Endodermal cell (in vitro differentiated cells): ENCODE results near the gene COL9A3. TPM values are rescaled to one million over a fixed set of nuclear protein-coding genes. Genes with fewer than 3 reads are reported as not detected.
A peak's percentile ranks its signal among the peaks of the same experiment; 100 is the strongest.

ENCODE experiments used
- DNase-seq: peaks from one replicate; pipeline ENCODE4 v3.0.0-alpha.2; 2017
- H3K27ac ChIP-seq: 2 replicates; pipeline ENCODE4 v1.5.1; 2013; ENCODE audit warnings: mild to moderate bottlenecking, low read depth, low read length, moderate library complexity
- H3K27me3 ChIP-seq: 2 replicates; pipeline ENCODE4 v1.6.1; 2013; ENCODE audit warnings: mild to moderate bottlenecking, low read length, moderate library complexity; ENCODE audit not compliant: insufficient read depth, control insufficient read depth, poor library complexity, severe bottlenecking
- H3K36me3 ChIP-seq: 2 replicates; pipeline ENCODE4 v1.7.0; 2013; ENCODE audit warnings: mild to moderate bottlenecking, low read length, moderate library complexity; ENCODE audit not compliant: control insufficient read depth, insufficient read depth
- H3K4me1 ChIP-seq: one replicate; pipeline ENCODE4 v1.7.0; 2013; ENCODE audit warnings: low read length; ENCODE audit not compliant: control insufficient read depth, insufficient read depth
- H3K4me3 ChIP-seq: 2 replicates; pipeline ENCODE4 v1.5.1; 2013; ENCODE audit warnings: mild to moderate bottlenecking, low read length, moderate library complexity
- H3K9ac ChIP-seq: 2 replicates; pipeline ENCODE4 v1.6.1; 2013; ENCODE audit warnings: mild to moderate bottlenecking, low read length, moderate library complexity; ENCODE audit not compliant: poor library complexity, severe bottlenecking; ENCODE audit errors: extremely low read depth
- H3K9me3 ChIP-seq: 2 replicates; pipeline ENCODE4 v1.6.1; 2013; ENCODE audit warnings: mild to moderate bottlenecking, low read length, moderate library complexity; ENCODE audit not compliant: control insufficient read depth
- H3K27ac Mint-ChIP-seq: 2 replicates; pipeline ENCODE4 v1.8.0; 2020; ENCODE audit warnings: mixed read lengths
- H3K27me3 Mint-ChIP-seq: 2 replicates; pipeline ENCODE4 v1.8.0; 2021; ENCODE audit warnings: mild to moderate bottlenecking, mixed read lengths; ENCODE audit not compliant: insufficient read depth
- H3K36me3 Mint-ChIP-seq: 2 replicates; pipeline ENCODE4 v1.8.0; 2020; ENCODE audit warnings: low read depth, mixed read lengths
- H3K4me1 Mint-ChIP-seq: 2 replicates; pipeline ENCODE4 v1.8.0; 2020; ENCODE audit warnings: mixed read lengths
- H3K4me3 Mint-ChIP-seq: 2 replicates; pipeline ENCODE4 v1.8.0; 2020; ENCODE audit warnings: mild to moderate bottlenecking, moderate library complexity, mixed read lengths
- H3K9me3 Mint-ChIP-seq: 2 replicates; pipeline ENCODE4 v1.8.0; 2020; ENCODE audit warnings: mild to moderate bottlenecking, mixed read lengths
- WGBS, 2 experiments: methylation state at CpG; one replicate each; pipeline versions ENCODE4 v1.1.5 to v1.1.7; 2013; ENCODE audit warnings: missing lambda C conversion rate in 2 of 2, mixed read lengths in 1 of 2; ENCODE audit not compliant: insufficient coverage in 1 of 2, insufficient read length in 1 of 2; 5-methylcytosine and 5-hydroxymethylcytosine counted together
- total RNA-seq, 2 donors: library from RNA; stranded (reverse); fragmentation: NEBNext Ultra II Directional in 1 of 2; extraction: Animal tissue kit (Norgen Biotek cat#: 25700) in 1 of 2; gene quantifications; 2 replicates in 1 of 2; 3 replicates in 1 of 2; pipeline ENCODE4 v1.2.1, GENCODE V29; 2021
- TF ChIP-seq, protein P1 (sequence below): fragments of 200-600 bp; sonication (generic); conservative IDR thresholded peaks from 2 replicates; pipeline ENCODE4 v1.5.0; 2021; ENCODE audit warnings: antibody characterized with exemption, mild to moderate bottlenecking

The COL9A3 gene
- total RNA-seq, 2 donors from 2014 or later: 48.9 to 133 TPM

GRCh38 chr20:62816031-62816883 is 593 bp upstream of the COL9A3 start:
- Histone ChIP-seq H3K9me3 (no peaks in the 10 kb centered on the region), H3K27me3 (no peaks in the 10 kb centered on the region), H3K4me1 (no peaks in the 10 kb centered on the region), H3K27ac (no peak overlapping the region), H3K36me3 (peaks cover 4% of the 10 kb centered on the region), H3K9ac (peak overlapping the region; percentile 80), H3K4me3 (peak overlapping the region; percentile 79)
- TF ChIP-seq, protein P1, sequence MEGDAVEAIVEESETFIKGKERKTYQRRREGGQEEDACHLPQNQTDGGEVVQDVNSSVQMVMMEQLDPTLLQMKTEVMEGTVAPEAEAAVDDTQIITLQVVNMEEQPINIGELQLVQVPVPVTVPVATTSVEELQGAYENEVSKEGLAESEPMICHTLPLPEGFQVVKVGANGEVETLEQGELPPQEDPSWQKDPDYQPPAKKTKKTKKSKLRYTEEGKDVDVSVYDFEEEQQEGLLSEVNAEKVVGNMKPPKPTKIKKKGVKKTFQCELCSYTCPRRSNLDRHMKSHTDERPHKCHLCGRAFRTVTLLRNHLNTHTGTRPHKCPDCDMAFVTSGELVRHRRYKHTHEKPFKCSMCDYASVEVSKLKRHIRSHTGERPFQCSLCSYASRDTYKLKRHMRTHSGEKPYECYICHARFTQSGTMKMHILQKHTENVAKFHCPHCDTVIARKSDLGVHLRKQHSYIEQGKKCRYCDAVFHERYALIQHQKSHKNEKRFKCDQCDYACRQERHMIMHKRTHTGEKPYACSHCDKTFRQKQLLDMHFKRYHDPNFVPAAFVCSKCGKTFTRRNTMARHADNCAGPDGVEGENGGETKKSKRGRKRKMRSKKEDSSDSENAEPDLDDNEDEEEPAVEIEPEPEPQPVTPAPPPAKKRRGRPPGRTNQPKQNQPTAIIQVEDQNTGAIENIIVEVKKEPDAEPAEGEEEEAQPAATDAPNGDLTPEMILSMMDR: no peak
- peak; percentile 94 for DNase-seq
- Mint-ChIP-seq H3K36me3 (peaks cover 4% of the 10 kb centered on the region), H3K4me1 (peaks cover 14% of the 10 kb centered on the region), H3K4me3 (peak overlapping the region; percentile 54), H3K9me3 (no peaks in the 10 kb centered on the region), H3K27ac (peak overlapping the region; percentile 92), H3K27me3 (peaks cover 15% of the 10 kb centered on the region)
- 1 to 3% methylated on average over 32 to 57 of the region's 57 CpGs for WGBS, 2 experiments

GRCh38 chr20:62817975-62818591 is 1.2 kb downstream of the COL9A3 start:
- H3K4me3 ChIP-seq: peak overlapping the region; percentile 78
- peak overlapping the region; percentile 46 for H3K4me3 Mint-ChIP-seq
- no peak overlapping the region for H3K27ac Mint-ChIP-seq
- peaks cover 1% of the 10 kb centered on the region for H3K36me3 Mint-ChIP-seq
- peaks cover 18% of the 10 kb centered on the region for H3K4me1 Mint-ChIP-seq
- no peaks in the 10 kb centered on the region for H3K9me3 ChIP-seq
- H3K9me3 Mint-ChIP-seq: no peaks in the 10 kb centered on the region
- no peaks in the 10 kb centered on the region for H3K27me3 ChIP-seq
- peak overlapping the region; percentile 29 for H3K27ac ChIP-seq
- H3K9ac ChIP-seq: peak overlapping the region; percentile 34
- peaks cover 15% of the 10 kb centered on the region for H3K27me3 Mint-ChIP-seq
- TF ChIP-seq, protein P1: no peak
- DNase-seq: no peak
- WGBS, 2 experiments: 89 to 92% methylated on average over 11 to 12 of the region's 12 CpGs
- H3K4me1 ChIP-seq: no peaks in the 10 kb centered on the region
- H3K36me3 ChIP-seq: peaks cover 5% of the 10 kb centered on the region

GRCh38 chr20:62818592-62819493 is 2.0 kb downstream of the COL9A3 start:
- Histone ChIP-seq H3K36me3 (peaks cover 7% of the 10 kb centered on the region), H3K9ac (no peak overlapping the region), H3K27me3 (no peaks in the 10 kb centered on the region), H3K4me1 (peaks cover 6% of the 10 kb centered on the region), H3K4me3 (no peak overlapping the region), H3K27ac (no peak overlapping the region), H3K9me3 (no peaks in the 10 kb centered on the region)
- H3K4me3 Mint-ChIP-seq: peak overlapping the region; percentile 46
- peaks cover 1% of the 10 kb centered on the region for H3K36me3 Mint-ChIP-seq
- H3K9me3 Mint-ChIP-seq: no peaks in the 10 kb centered on the region
- no peak overlapping the region for H3K27ac Mint-ChIP-seq
- H3K4me1 Mint-ChIP-seq: peaks cover 23% of the 10 kb centered on the region
- peaks cover 15% of the 10 kb centered on the region for H3K27me3 Mint-ChIP-seq
- TF ChIP-seq, protein P1: no peak
- 91% methylated on average over 11 to 25 of the region's 25 CpGs for WGBS, 2 experiments
- no peak for DNase-seq
